Measurements from ENCODE around the gene SASH1. TPM values are rescaled to one million over a fixed set of nuclear protein-coding genes. Genes with fewer than 3 reads are reported as not detected.

SASH1 gene
- total and polyA plus RNA-seq, 2 of the 8 experiments (the other 6 are each of a cell fraction or from before 2014, with no cell fraction given): 6.0 to 20.2 TPM

DNA sequence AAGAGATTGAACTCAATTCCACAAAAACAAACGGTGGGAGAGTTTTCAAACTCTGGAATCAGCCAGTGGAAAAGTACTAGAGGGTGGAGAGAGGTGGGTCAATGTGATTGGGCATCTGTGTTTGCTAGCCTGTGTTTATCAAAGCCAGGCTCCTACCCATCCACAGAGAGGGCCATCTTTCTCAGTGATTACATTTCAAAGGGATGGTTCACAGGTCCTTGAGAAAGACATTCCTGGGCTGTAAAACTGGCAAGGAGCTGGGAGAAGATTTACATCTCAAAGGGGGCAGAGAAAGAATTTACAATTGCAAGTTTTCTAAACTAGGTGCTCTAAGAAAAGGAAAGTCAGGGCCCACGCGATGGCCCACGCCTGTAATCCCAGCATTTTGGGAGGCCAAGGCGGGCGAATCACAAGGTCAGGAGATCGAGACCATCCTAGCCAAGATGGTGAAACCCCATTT, 257.4 kb downstream of the SASH1 start (continued):
- TF ChIP-seq, protein P1, sequence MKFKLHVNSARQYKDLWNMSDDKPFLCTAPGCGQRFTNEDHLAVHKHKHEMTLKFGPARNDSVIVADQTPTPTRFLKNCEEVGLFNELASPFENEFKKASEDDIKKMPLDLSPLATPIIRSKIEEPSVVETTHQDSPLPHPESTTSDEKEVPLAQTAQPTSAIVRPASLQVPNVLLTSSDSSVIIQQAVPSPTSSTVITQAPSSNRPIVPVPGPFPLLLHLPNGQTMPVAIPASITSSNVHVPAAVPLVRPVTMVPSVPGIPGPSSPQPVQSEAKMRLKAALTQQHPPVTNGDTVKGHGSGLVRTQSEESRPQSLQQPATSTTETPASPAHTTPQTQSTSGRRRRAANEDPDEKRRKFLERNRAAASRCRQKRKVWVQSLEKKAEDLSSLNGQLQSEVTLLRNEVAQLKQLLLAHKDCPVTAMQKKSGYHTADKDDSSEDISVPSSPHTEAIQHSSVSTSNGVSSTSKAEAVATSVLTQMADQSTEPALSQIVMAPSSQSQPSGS (IDR thresholded peaks at IDR 0.05; ENCODE audit: low read length): peak; percentile 78
- TF ChIP-seq NANOG (IDR thresholded peaks at IDR 0.05; ENCODE audit: insufficient read depth, low read depth, low read length, poor library complexity, severe bottlenecking) (peak; percentile 94), BCL11A (IDR thresholded peaks at IDR 0.05; ENCODE audit: low read depth in 2 of 2, low read length in 2 of 2) (no peak), SAP30 (IDR thresholded peaks at IDR 0.05; ENCODE audit: insufficient read depth, insufficient replicate concordance, low read length) (no peak), ZNF274 (IDR thresholded peaks at IDR 0.05; ENCODE audit: borderline replicate concordance, extremely low read depth, low read length) (no peak), CREB1 (IDR thresholded peaks at IDR 0.05) (no peak), YY1 (IDR thresholded peaks at IDR 0.05; ENCODE audit: low read depth, low read length) (peak; percentile 80; the same call in 1 of the 2 replicates), SP1 (IDR thresholded peaks at IDR 0.05; ENCODE audit: low read depth, low read length) (peak; percentile 84)
- TF ChIP-seq, protein P2, sequence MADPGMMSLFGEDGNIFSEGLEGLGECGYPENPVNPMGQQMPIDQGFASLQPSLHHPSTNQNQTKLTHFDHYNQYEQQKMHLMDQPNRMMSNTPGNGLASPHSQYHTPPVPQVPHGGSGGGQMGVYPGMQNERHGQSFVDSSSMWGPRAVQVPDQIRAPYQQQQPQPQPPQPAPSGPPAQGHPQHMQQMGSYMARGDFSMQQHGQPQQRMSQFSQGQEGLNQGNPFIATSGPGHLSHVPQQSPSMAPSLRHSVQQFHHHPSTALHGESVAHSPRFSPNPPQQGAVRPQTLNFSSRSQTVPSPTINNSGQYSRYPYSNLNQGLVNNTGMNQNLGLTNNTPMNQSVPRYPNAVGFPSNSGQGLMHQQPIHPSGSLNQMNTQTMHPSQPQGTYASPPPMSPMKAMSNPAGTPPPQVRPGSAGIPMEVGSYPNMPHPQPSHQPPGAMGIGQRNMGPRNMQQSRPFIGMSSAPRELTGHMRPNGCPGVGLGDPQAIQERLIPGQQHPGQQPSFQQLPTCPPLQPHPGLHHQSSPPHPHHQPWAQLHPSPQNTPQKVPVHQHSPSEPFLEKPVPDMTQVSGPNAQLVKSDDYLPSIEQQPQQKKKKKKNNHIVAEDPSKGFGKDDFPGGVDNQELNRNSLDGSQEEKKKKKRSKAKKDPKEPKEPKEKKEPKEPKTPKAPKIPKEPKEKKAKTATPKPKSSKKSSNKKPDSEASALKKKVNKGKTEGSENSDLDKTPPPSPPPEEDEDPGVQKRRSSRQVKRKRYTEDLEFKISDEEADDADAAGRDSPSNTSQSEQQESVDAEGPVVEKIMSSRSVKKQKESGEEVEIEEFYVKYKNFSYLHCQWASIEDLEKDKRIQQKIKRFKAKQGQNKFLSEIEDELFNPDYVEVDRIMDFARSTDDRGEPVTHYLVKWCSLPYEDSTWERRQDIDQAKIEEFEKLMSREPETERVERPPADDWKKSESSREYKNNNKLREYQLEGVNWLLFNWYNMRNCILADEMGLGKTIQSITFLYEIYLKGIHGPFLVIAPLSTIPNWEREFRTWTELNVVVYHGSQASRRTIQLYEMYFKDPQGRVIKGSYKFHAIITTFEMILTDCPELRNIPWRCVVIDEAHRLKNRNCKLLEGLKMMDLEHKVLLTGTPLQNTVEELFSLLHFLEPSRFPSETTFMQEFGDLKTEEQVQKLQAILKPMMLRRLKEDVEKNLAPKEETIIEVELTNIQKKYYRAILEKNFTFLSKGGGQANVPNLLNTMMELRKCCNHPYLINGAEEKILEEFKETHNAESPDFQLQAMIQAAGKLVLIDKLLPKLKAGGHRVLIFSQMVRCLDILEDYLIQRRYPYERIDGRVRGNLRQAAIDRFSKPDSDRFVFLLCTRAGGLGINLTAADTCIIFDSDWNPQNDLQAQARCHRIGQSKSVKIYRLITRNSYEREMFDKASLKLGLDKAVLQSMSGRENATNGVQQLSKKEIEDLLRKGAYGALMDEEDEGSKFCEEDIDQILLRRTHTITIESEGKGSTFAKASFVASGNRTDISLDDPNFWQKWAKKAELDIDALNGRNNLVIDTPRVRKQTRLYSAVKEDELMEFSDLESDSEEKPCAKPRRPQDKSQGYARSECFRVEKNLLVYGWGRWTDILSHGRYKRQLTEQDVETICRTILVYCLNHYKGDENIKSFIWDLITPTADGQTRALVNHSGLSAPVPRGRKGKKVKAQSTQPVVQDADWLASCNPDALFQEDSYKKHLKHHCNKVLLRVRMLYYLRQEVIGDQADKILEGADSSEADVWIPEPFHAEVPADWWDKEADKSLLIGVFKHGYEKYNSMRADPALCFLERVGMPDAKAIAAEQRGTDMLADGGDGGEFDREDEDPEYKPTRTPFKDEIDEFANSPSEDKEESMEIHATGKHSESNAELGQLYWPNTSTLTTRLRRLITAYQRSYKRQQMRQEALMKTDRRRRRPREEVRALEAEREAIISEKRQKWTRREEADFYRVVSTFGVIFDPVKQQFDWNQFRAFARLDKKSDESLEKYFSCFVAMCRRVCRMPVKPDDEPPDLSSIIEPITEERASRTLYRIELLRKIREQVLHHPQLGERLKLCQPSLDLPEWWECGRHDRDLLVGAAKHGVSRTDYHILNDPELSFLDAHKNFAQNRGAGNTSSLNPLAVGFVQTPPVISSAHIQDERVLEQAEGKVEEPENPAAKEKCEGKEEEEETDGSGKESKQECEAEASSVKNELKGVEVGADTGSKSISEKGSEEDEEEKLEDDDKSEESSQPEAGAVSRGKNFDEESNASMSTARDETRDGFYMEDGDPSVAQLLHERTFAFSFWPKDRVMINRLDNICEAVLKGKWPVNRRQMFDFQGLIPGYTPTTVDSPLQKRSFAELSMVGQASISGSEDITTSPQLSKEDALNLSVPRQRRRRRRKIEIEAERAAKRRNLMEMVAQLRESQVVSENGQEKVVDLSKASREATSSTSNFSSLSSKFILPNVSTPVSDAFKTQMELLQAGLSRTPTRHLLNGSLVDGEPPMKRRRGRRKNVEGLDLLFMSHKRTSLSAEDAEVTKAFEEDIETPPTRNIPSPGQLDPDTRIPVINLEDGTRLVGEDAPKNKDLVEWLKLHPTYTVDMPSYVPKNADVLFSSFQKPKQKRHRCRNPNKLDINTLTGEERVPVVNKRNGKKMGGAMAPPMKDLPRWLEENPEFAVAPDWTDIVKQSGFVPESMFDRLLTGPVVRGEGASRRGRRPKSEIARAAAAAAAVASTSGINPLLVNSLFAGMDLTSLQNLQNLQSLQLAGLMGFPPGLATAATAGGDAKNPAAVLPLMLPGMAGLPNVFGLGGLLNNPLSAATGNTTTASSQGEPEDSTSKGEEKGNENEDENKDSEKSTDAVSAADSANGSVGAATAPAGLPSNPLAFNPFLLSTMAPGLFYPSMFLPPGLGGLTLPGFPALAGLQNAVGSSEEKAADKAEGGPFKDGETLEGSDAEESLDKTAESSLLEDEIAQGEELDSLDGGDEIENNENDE (IDR thresholded peaks at IDR 0.05; ENCODE audit: insufficient replicate concordance, low read length): peak; percentile 81

Data from H1 (cell line).